Measurements from ENCODE around the gene SEPTIN10.

The SEPTIN10 gene

GRCh38 chr2:109607766-109608165, 6.0 kb downstream of the SEPTIN10 start:
- ChIA-PET POLR2A (no interaction called here), CTCF (interaction anchor here (1.5 kb wide), 1 partner anchor 62 kb away, joined by 6 read pairs; no protein-coding TSS in a partner anchor)
- no peak for DNase-seq (ENCODE audit: extremely low spot score)
- TF ChIP-seq NFRKB (IDR thresholded peaks at IDR 0.05) (no peak), LEF1 (IDR thresholded peaks at IDR 0.05; ENCODE audit: borderline replicate concordance) (no peak), ZNF384 (IDR thresholded peaks at IDR 0.05) (no peak), L3MBTL2 (conservative IDR thresholded peaks at IDR 0.05) (no peak), FOXA1 (IDR thresholded peaks at IDR 0.05) (no peak), SUZ12 (IDR thresholded peaks at IDR 0.05) (no peak), HDGF (IDR thresholded peaks at IDR 0.05; ENCODE audit: borderline replicate concordance) (no peak), TARDBP (IDR thresholded peaks at IDR 0.05) (no peak), CTBP1 (IDR thresholded peaks at IDR 0.05; ENCODE audit: borderline replicate concordance) (no peak), BHLHE40 (IDR thresholded peaks at IDR 0.05; ENCODE audit: borderline replicate concordance) (no peak), ELF4 (IDR thresholded peaks at IDR 0.05) (no peak), ARNT (IDR thresholded peaks at IDR 0.05) (no peak), SP1 (IDR thresholded peaks at IDR 0.05) (no peak), PKNOX1 (IDR thresholded peaks at IDR 0.05) (no peak), FOXM1 (IDR thresholded peaks at IDR 0.05; ENCODE audit: borderline replicate concordance) (no peak), FOXK2 (IDR thresholded peaks at IDR 0.05) (no peak)

GRCh38 chr2:109604597-109604996, 9.2 kb downstream of the SEPTIN10 start:
- CTCF ChIA-PET, result no interaction called here
- POLR2A ChIA-PET, result interaction anchor here (1.9 kb wide), 1 partner anchor 10 kb away, joined by 5 read pairs; the partner anchor contains the start of genes SEPTIN10 and SOWAHC
- TF ChIP-seq BHLHE40 (IDR thresholded peaks at IDR 0.05; ENCODE audit: borderline replicate concordance) (no peak), ARNT (IDR thresholded peaks at IDR 0.05) (no peak), L3MBTL2 (conservative IDR thresholded peaks at IDR 0.05) (no peak), PKNOX1 (IDR thresholded peaks at IDR 0.05) (no peak), TARDBP (IDR thresholded peaks at IDR 0.05) (no peak), FOXA1 (IDR thresholded peaks at IDR 0.05) (no peak), FOXM1 (IDR thresholded peaks at IDR 0.05; ENCODE audit: borderline replicate concordance) (no peak)
- no peak for DNase-seq (ENCODE audit: extremely low spot score)

- CTCF ChIA-PET, result interaction anchor here (0.6 kb wide), 1 partner anchor 128 kb away, joined by 6 read pairs; no protein-coding TSS in a partner anchor
- TF ChIP-seq NFRKB (IDR thresholded peaks at IDR 0.05) (no peak), TARDBP (IDR thresholded peaks at IDR 0.05) (no peak), BHLHE40 (IDR thresholded peaks at IDR 0.05; ENCODE audit: borderline replicate concordance) (no peak), ZNF384 (IDR thresholded peaks at IDR 0.05) (peak; percentile 91), FOXM1 (IDR thresholded peaks at IDR 0.05; ENCODE audit: borderline replicate concordance) (no peak)
- POLR2A ChIA-PET, result interaction anchor here (1.1 to 2.7 kb wide), 2 partner anchors 7 to 12 kb away, joined by 4 to 13 read pairs; partner anchors contain the start of genes SEPTIN10 and SOWAHC
Observed at GRCh38 chr2:109602617-109603188, 11.1 kb downstream of the SEPTIN10 start.

GRCh38 chr2:109601783-109602182, 12.0 kb downstream of the SEPTIN10 start:
- TF ChIP-seq FOXA1 (IDR thresholded peaks at IDR 0.05), result no peak
- ChIA-PET POLR2A (interaction anchor here (1.1 to 2.7 kb wide), 2 partner anchors 8 to 13 kb away, joined by 4 to 13 read pairs; partner anchors contain the start of genes SEPTIN10 and SOWAHC), CTCF (interaction anchor here (0.6 kb wide), 1 partner anchor 966 kb away, joined by 3 read pairs; no protein-coding TSS in a partner anchor)
- DNase-seq (ENCODE audit: extremely low spot score), result no peak

More at GRCh38 chr2:109602617-109603188, 11.1 kb downstream of the SEPTIN10 start:
- no peak for DNase-seq (ENCODE audit: extremely low spot score)

- ChIA-PET POLR2A (interaction anchor here (0.9 kb wide), 1 partner anchor 10 kb away, joined by 3 read pairs; no protein-coding TSS in a partner anchor), CTCF (interaction anchor here (0.7 kb wide), 1 partner anchor 9 kb away, joined by 3 read pairs; no protein-coding TSS in a partner anchor)
- TF ChIP-seq ZNF384 (IDR thresholded peaks at IDR 0.05) (no peak), FOXA1 (IDR thresholded peaks at IDR 0.05) (no peak), BHLHE40 (IDR thresholded peaks at IDR 0.05; ENCODE audit: borderline replicate concordance) (no peak), FOXK2 (IDR thresholded peaks at IDR 0.05) (no peak), PKNOX1 (IDR thresholded peaks at IDR 0.05) (no peak), FOXM1 (IDR thresholded peaks at IDR 0.05; ENCODE audit: borderline replicate concordance) (no peak), ELF4 (IDR thresholded peaks at IDR 0.05) (no peak), LEF1 (IDR thresholded peaks at IDR 0.05; ENCODE audit: borderline replicate concordance) (no peak), ARNT (IDR thresholded peaks at IDR 0.05) (no peak), SP1 (IDR thresholded peaks at IDR 0.05) (no peak), CTBP1 (IDR thresholded peaks at IDR 0.05; ENCODE audit: borderline replicate concordance) (no peak), SUZ12 (IDR thresholded peaks at IDR 0.05) (no peak), TARDBP (IDR thresholded peaks at IDR 0.05) (no peak), L3MBTL2 (conservative IDR thresholded peaks at IDR 0.05) (no peak), NFRKB (IDR thresholded peaks at IDR 0.05) (no peak), HDGF (IDR thresholded peaks at IDR 0.05; ENCODE audit: borderline replicate concordance) (no peak)
- DNase-seq (ENCODE audit: extremely low spot score), result no peak
Observed at GRCh38 chr2:109597283-109597682, 16.5 kb downstream of the SEPTIN10 start.

GRCh38 chr2:109595644-109596043, 18.1 kb downstream of the SEPTIN10 start:
- TF ChIP-seq BHLHE40 (IDR thresholded peaks at IDR 0.05; ENCODE audit: borderline replicate concordance) (no peak), PKNOX1 (IDR thresholded peaks at IDR 0.05) (no peak), ZNF384 (IDR thresholded peaks at IDR 0.05) (no peak), FOXK2 (IDR thresholded peaks at IDR 0.05) (no peak), ARNT (IDR thresholded peaks at IDR 0.05) (no peak), CTBP1 (IDR thresholded peaks at IDR 0.05; ENCODE audit: borderline replicate concordance) (no peak), L3MBTL2 (conservative IDR thresholded peaks at IDR 0.05) (no peak), FOXA1 (IDR thresholded peaks at IDR 0.05) (no peak), HDGF (IDR thresholded peaks at IDR 0.05; ENCODE audit: borderline replicate concordance) (no peak), TARDBP (IDR thresholded peaks at IDR 0.05) (no peak), LEF1 (IDR thresholded peaks at IDR 0.05; ENCODE audit: borderline replicate concordance) (no peak), ELF4 (IDR thresholded peaks at IDR 0.05) (no peak)
- DNase-seq (ENCODE audit: extremely low spot score), result no peak
- ChIA-PET CTCF (no interaction called here), POLR2A (interaction anchor here (1.6 kb wide), 1 partner anchor 19 kb away, joined by 7 read pairs; the partner anchor contains the start of genes SEPTIN10 and SOWAHC)

All from HEK293T (cell line).